Progenitor cell of endocrine pancreas (in vitro differentiated cells): ENCODE measurements around the gene ART1. TPM values are rescaled to one million over a fixed set of nuclear protein-coding genes. Genes with fewer than 3 reads are reported as not detected.

Source experiments
- DNase-seq: peaks from one replicate; pipeline ENCODE4 v3.0.0; 2021; ENCODE audit warnings: low spot score; ENCODE audit not compliant: unreplicated experiment
- H3K27ac Mint-ChIP-seq: 2 replicates; pipeline ENCODE4 v1.8.0; 2021; ENCODE audit warnings: mild to moderate bottlenecking, moderate library complexity, mixed read lengths
- H3K27me3 Mint-ChIP-seq: 2 replicates; pipeline ENCODE4 v1.8.0; 2021; ENCODE audit warnings: mixed read lengths
- H3K36me3 Mint-ChIP-seq: 2 replicates; pipeline ENCODE4 v1.8.0; 2022; ENCODE audit warnings: mixed read lengths; ENCODE audit not compliant: insufficient read depth
- H3K4me1 Mint-ChIP-seq: 2 replicates; pipeline ENCODE4 v1.8.0; 2021; ENCODE audit warnings: low read depth, mixed read lengths
- H3K4me3 Mint-ChIP-seq: 2 replicates; pipeline ENCODE4 v1.8.0; 2021; ENCODE audit warnings: low read depth, mild to moderate bottlenecking, moderate library complexity, mixed read lengths
- H3K9me3 Mint-ChIP-seq: 2 replicates; pipeline ENCODE4 v1.8.0; 2021; ENCODE audit warnings: low read depth, mixed read lengths
- total RNA-seq: library from RNA; stranded (reverse); gene quantifications from 2 replicates; pipeline ENCODE4 v1.2.1, GENCODE V29; 2021
- TF ChIP-seq, protein P1 (sequence below): fragments of 200-600 bp; sonication (generic); IDR thresholded peaks from one replicate; pipeline ENCODE4 v1.5.0; 2021; ENCODE audit warnings: antibody characterized with exemption, mild to moderate bottlenecking; ENCODE audit not compliant: unreplicated experiment

ART1 gene
- total RNA-seq, 1 donor from 2014 or later = not detected

DNA sequence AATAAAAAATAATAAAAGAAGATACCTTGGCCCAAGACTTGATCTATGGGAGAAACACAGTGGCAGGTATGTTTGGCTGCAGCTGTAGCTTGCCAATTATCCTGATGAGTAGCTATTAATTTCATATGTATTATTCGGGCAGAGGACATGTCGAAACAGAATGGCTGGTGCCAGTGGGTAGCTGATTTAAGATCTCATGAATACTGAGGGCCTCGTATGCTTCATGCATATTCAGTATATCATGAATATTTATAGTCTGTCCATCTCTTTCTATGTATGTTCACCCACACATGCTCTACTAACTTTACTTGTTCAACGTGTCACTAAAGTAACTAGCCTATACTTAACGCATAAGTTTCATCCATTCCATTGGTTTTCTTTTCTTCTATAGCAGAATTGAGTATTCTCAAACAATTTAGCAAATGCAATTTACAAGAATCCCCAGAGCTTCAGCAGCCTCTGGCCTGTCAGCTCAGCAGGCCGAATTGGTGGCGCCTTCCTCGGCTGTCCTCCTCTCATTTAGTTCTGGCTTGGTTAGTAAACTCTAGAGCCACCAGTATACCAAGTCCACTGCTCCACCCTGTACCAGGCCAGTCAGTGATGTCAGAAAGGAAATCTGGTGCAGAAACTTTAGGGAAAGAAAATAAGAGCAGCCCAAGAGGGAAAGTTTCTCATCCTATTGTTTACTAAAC lies 21.0 kb upstream of the ART1 start:
- Mint-ChIP-seq H3K27ac (no peak overlapping the region), H3K4me3 (no peak overlapping the region), H3K4me1 (no peaks in the 10 kb centered on the region), H3K36me3 (no peaks in the 10 kb centered on the region), H3K27me3 (peaks cover 14% of the 10 kb centered on the region), H3K9me3 (no peaks in the 10 kb centered on the region)
- DNase-seq = no peak
- TF ChIP-seq, protein P1, sequence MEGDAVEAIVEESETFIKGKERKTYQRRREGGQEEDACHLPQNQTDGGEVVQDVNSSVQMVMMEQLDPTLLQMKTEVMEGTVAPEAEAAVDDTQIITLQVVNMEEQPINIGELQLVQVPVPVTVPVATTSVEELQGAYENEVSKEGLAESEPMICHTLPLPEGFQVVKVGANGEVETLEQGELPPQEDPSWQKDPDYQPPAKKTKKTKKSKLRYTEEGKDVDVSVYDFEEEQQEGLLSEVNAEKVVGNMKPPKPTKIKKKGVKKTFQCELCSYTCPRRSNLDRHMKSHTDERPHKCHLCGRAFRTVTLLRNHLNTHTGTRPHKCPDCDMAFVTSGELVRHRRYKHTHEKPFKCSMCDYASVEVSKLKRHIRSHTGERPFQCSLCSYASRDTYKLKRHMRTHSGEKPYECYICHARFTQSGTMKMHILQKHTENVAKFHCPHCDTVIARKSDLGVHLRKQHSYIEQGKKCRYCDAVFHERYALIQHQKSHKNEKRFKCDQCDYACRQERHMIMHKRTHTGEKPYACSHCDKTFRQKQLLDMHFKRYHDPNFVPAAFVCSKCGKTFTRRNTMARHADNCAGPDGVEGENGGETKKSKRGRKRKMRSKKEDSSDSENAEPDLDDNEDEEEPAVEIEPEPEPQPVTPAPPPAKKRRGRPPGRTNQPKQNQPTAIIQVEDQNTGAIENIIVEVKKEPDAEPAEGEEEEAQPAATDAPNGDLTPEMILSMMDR = no peak

DNA sequence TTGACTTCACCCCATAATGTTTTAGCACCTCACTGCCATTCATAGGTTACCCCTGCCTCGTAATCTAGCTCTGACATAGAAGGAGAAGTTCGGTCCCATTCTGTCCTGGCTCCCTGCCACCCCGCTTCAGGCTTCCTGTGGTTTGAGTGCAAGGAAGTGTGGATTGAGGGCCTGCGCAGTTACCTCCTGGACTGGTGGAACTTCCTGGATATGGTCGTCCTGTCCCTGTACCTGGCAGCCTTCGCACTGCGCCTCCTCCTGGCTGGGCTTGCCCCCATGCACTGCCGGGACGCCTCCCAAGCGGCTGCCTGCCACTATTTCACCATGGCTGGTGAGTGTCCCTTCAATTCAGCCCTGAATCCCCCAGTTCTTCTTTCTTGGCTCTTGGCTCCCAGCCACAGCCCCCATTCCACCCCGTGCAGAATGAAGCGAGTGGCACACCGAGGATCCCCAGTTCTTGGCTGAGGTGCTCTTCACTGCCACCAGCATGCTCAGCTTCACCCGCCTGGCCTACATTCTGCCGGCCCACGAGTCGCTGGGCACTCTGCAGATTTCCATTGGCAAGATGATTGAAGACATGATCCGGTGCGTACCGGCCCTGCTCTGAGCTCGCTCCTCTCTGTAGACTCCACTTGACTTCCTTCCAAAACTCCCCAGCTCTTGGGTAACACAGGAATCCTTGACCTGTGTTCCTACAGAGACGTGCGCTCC lies 18.5 kb upstream of the ART1 start:
- no peak for DNase-seq

DNA sequence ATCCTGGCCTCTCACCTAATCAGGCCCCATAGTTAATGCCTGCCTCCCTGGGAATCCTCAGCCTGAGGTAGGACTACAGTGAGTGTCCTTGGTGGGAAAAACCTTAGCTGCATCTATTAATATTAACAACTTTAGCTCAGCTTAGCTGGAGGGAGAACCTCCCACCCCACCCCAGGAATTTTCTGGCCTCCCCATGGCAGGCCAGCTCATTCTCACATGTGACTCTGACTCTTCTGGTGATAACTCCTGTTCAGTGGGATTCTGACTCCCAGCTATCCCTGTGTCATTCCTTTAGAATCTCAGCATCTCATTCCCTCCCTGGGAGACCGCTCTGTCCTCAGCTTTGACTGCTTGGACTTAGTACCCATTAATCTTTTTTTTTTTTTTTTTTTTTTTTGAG lies 17.6 kb upstream of the ART1 start:
- no peaks in the 10 kb centered on the region for H3K27me3 Mint-ChIP-seq
- TF ChIP-seq, protein P1 = no peak
- no peaks in the 10 kb centered on the region for H3K36me3 Mint-ChIP-seq
- DNase-seq = no peak
- H3K4me1 Mint-ChIP-seq = no peaks in the 10 kb centered on the region
- no peaks in the 10 kb centered on the region for H3K9me3 Mint-ChIP-seq
- H3K27ac Mint-ChIP-seq = no peak overlapping the region
- no peak overlapping the region for H3K4me3 Mint-ChIP-seq

More for the DNA sequence above, 18.5 kb upstream of the ART1 start:
- Mint-ChIP-seq H3K4me3 (no peak overlapping the region), H3K9me3 (no peaks in the 10 kb centered on the region), H3K4me1 (no peaks in the 10 kb centered on the region), H3K27me3 (peaks cover 7% of the 10 kb centered on the region), H3K27ac (no peak overlapping the region), H3K36me3 (no peaks in the 10 kb centered on the region)
- TF ChIP-seq, protein P1 = no peak

DNA sequence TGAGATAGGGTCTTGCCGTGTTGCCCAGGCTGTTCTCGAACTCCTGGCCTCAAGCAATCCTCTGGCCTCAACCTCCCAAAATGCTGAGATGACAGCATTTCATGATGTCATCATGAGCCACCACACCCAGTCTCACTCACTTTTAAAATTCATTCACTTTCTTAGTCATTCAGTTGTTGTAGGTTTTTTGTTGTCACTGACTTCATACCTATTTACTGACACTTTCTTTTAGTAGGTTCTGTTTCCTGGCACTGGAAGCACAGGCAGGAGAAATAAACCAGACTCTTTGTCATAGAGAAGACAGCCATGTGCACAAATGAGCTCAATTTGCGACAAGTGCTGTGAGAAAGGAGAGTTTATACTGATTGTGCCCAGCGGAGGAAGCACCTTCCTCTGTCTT lies 13.6 kb upstream of the ART1 start:
- H3K4me3 Mint-ChIP-seq = no peak overlapping the region
- H3K27me3 Mint-ChIP-seq = peaks cover 7% of the 10 kb centered on the region
- no peaks in the 10 kb centered on the region for H3K36me3 Mint-ChIP-seq
- no peaks in the 10 kb centered on the region for H3K4me1 Mint-ChIP-seq
- no peak overlapping the region for H3K27ac Mint-ChIP-seq
- TF ChIP-seq, protein P1 = no peak
- DNase-seq = no peak
- no peaks in the 10 kb centered on the region for H3K9me3 Mint-ChIP-seq

DNA sequence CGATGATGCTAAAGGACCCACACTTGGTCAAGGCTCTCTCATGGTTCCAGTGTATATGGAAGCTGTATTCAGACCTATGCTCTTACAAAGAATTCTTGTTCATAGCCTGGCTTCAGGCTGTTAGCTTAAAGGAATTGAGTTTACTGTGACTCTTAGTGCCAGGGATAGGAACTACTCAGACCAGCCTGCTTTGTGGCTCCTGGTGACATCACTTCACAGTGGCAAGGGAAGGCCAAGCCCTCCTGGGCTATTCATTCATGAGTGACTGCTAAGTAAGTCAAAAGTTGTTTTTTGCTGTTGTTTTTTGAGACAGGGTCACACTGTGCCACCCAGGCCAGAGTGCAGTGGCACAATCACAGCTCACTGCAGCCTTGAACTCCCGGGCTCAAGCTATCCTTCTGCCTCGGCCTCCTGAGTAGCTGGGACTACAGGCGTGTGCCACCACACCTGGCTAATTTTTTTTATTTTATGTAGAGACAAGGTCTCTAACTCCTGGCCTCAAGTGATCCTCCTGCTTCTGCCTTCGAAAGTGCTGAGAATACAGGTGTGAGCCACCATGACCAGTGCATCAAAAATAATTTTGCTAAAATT lies 12.8 kb upstream of the ART1 start:
- Mint-ChIP-seq H3K27ac (no peak overlapping the region), H3K4me1 (peaks cover 2% of the 10 kb centered on the region), H3K27me3 (peaks cover 11% of the 10 kb centered on the region), H3K9me3 (no peaks in the 10 kb centered on the region), H3K36me3 (peaks cover 1% of the 10 kb centered on the region), H3K4me3 (no peak overlapping the region)
- no peak for DNase-seq
- TF ChIP-seq, protein P1 = no peak
